GM12878 (cell line): Measurements from ENCODE around the gene SKP2. TPM values are rescaled to one million over a fixed set of nuclear protein-coding genes. Genes with fewer than 3 reads are reported as not detected.

Source experiments
- MYC ChIP-seq: IDR thresholded peaks from 2 replicates; pipeline ENCODE4 v1.6.1; 2011; ENCODE audit warnings: mild to moderate bottlenecking, low read length, moderate library complexity, inconsistent platforms; ENCODE audit not compliant: insufficient read depth, insufficient replicate concordance, insufficient read length, severe bottlenecking
- POU2F2 ChIP-seq: IDR thresholded peaks from 3 replicates; pipeline ENCODE4 v1.6.1; 2011; ENCODE audit warnings: low read depth, mild to moderate bottlenecking, low read length, borderline replicate concordance
- RB1 ChIP-seq: fragments of 450-650 bp; formaldehyde crosslinking; IDR thresholded peaks from 2 replicates; pipeline ENCODE4 v1.6.1; 2017; ENCODE audit warnings: mild to moderate bottlenecking, borderline replicate concordance
- ZNF384 ChIP-seq: IDR thresholded peaks from 2 replicates; pipeline ENCODE4 v1.6.1; 2012; ENCODE audit warnings: low read depth, mild to moderate bottlenecking, low read length, improper control_type of control experiment, borderline replicate concordance
- polyA plus RNA-seq, 11 experiments: library from polyadenylated mRNA; depleted of rRNA in 4 of 11; unstranded in 6 of 11; stranded (reverse) in 5 of 11; fragments of >200 nt; fragmentation: Nextera tagmentation in 4 of 11; fragmentation: Illumina TruSeq in 1 of 11; extraction: Ambion mirVana in 4 of 11; extraction: Trizol in 1 of 11; gene quantifications; 1 replicate in 1 of 11; 2 replicates in 10 of 11; pipeline versions ENCODE4 v1.2.1 to v1.2.3, GENCODE V29; 2011 to 2016; ENCODE audit warnings: inconsistent platforms in 2 of 11, missing spikeins in 2 of 11, low read depth in 1 of 11
- total RNA-seq, 4 experiments: library from RNA; depleted of rRNA in 3 of 4; stranded (reverse); fragments of >200 nt in 3 of 4; fragmentation: Illumina TruSeq in 1 of 4; extraction: Trizol in 1 of 4; gene quantifications; 2 replicates each; pipeline versions ENCODE4 v1.2.1 to v1.2.3, GENCODE V29; 2013 to 2021
- TF ChIP-seq, protein P1 (sequence below): fragments of 450-650 bp; IDR thresholded peaks from 2 replicates; pipeline ENCODE4 v1.6.1; 2017; ENCODE audit warnings: mild to moderate bottlenecking, moderate library complexity
- TF ChIP-seq, protein P2 (sequence below): IDR thresholded peaks from 2 replicates; pipeline ENCODE4 v1.6.1; 2012; ENCODE audit warnings: mild to moderate bottlenecking, low read depth, low read length
- TF ChIP-seq, protein P3 (sequence below): IDR thresholded peaks from 2 replicates; pipeline ENCODE4 v1.6.1; 2011; ENCODE audit warnings: mild to moderate bottlenecking, low read depth, low read length, moderate library complexity; ENCODE audit not compliant: insufficient replicate concordance
- TF ChIP-seq, protein P4 (sequence below): IDR thresholded peaks from 2 replicates; pipeline ENCODE4 v1.6.1; 2012; ENCODE audit warnings: low read depth, low read length, improper control_type of control experiment

The SKP2 gene
- total and polyA plus RNA-seq, 10 of the 15 experiments (the other 5 are each of a cell fraction or from before 2014, with no cell fraction given): 13.9 to 50.8 (median 36.9) TPM

DNA sequence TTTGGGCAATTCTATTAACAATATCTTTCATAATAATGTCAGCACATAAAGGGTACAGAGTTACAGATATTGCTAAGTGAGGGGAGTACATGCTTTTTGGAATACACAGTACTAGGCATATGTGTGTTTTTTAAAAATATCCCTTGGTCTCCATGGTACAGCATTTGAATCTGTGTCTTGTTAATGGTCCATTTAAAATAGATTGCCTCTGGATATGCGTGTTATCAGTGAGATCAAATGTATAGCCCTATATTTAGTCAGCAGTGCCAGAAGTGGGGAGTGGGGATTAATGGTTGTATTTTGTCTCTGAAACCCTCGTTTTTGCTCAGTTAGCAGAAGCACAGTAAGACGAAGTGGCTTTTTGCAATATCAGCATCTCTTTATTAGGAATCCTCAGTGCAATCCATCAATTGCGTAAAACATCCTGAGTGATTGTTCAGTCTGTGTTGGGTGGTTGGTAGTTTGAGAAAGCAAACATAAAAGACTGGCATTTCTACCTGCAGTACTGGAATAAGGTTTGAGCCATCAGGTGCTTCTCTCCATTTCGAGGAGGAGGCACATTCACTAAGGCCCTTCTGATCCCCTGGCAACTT, 19.0 kb downstream of the SKP2 start (continued):
- TF ChIP-seq, protein P1, sequence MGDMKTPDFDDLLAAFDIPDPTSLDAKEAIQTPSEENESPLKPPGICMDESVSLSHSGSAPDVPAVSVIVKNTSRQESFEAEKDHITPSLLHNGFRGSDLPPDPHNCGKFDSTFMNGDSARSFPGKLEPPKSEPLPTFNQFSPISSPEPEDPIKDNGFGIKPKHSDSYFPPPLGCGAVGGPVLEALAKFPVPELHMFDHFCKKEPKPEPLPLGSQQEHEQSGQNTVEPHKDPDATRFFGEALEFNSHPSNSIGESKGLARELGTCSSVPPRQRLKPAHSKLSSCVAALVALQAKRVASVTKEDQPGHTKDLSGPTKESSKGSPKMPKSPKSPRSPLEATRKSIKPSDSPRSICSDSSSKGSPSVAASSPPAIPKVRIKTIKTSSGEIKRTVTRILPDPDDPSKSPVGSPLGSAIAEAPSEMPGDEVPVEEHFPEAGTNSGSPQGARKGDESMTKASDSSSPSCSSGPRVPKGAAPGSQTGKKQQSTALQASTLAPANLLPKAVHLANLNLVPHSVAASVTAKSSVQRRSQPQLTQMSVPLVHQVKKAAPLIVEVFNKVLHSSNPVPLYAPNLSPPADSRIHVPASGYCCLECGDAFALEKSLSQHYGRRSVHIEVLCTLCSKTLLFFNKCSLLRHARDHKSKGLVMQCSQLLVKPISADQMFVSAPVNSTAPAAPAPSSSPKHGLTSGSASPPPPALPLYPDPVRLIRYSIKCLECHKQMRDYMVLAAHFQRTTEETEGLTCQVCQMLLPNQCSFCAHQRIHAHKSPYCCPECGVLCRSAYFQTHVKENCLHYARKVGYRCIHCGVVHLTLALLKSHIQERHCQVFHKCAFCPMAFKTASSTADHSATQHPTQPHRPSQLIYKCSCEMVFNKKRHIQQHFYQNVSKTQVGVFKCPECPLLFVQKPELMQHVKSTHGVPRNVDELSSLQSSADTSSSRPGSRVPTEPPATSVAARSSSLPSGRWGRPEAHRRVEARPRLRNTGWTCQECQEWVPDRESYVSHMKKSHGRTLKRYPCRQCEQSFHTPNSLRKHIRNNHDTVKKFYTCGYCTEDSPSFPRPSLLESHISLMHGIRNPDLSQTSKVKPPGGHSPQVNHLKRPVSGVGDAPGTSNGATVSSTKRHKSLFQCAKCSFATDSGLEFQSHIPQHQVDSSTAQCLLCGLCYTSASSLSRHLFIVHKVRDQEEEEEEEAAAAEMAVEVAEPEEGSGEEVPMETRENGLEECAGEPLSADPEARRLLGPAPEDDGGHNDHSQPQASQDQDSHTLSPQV: no peak
- TF ChIP-seq POU2F2 (no peak), MYC (no peak), RB1 (no peak), ZNF384 (no peak)
- TF ChIP-seq, protein P2, sequence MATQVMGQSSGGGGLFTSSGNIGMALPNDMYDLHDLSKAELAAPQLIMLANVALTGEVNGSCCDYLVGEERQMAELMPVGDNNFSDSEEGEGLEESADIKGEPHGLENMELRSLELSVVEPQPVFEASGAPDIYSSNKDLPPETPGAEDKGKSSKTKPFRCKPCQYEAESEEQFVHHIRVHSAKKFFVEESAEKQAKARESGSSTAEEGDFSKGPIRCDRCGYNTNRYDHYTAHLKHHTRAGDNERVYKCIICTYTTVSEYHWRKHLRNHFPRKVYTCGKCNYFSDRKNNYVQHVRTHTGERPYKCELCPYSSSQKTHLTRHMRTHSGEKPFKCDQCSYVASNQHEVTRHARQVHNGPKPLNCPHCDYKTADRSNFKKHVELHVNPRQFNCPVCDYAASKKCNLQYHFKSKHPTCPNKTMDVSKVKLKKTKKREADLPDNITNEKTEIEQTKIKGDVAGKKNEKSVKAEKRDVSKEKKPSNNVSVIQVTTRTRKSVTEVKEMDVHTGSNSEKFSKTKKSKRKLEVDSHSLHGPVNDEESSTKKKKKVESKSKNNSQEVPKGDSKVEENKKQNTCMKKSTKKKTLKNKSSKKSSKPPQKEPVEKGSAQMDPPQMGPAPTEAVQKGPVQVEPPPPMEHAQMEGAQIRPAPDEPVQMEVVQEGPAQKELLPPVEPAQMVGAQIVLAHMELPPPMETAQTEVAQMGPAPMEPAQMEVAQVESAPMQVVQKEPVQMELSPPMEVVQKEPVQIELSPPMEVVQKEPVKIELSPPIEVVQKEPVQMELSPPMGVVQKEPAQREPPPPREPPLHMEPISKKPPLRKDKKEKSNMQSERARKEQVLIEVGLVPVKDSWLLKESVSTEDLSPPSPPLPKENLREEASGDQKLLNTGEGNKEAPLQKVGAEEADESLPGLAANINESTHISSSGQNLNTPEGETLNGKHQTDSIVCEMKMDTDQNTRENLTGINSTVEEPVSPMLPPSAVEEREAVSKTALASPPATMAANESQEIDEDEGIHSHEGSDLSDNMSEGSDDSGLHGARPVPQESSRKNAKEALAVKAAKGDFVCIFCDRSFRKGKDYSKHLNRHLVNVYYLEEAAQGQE: no peak
- TF ChIP-seq, protein P3, sequence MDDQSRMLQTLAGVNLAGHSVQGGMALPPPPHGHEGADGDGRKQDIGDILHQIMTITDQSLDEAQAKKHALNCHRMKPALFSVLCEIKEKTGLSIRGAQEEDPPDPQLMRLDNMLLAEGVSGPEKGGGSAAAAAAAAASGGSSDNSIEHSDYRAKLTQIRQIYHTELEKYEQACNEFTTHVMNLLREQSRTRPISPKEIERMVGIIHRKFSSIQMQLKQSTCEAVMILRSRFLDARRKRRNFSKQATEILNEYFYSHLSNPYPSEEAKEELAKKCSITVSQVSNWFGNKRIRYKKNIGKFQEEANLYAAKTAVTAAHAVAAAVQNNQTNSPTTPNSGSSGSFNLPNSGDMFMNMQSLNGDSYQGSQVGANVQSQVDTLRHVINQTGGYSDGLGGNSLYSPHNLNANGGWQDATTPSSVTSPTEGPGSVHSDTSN: no peak
- TF ChIP-seq, protein P4, sequence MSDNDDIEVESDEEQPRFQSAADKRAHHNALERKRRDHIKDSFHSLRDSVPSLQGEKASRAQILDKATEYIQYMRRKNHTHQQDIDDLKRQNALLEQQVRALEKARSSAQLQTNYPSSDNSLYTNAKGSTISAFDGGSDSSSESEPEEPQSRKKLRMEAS: no peak
